ENCODE measurements around the gene SCYL3.

DNA sequence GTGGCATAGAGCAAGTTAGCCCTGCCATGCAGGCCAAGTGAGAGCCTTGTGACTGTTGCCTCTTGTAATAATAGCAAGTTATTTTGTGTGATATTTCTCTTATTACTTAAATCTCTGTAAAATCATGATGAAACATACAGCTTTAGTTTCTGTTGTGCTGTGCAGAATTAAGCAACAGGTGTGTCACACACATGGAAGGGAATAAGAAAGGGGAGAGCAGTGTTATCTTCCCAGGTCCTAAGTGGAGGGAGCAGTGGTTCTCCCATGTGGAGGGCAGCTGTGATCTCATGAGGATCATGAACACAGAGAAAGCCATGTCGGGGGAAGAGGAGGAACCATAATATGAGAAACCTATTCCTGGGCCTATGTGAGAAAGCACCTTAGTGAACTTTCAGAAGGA lies 25.2 kb upstream of the SCYL3 start:
- TF ChIP-seq, protein P1, sequence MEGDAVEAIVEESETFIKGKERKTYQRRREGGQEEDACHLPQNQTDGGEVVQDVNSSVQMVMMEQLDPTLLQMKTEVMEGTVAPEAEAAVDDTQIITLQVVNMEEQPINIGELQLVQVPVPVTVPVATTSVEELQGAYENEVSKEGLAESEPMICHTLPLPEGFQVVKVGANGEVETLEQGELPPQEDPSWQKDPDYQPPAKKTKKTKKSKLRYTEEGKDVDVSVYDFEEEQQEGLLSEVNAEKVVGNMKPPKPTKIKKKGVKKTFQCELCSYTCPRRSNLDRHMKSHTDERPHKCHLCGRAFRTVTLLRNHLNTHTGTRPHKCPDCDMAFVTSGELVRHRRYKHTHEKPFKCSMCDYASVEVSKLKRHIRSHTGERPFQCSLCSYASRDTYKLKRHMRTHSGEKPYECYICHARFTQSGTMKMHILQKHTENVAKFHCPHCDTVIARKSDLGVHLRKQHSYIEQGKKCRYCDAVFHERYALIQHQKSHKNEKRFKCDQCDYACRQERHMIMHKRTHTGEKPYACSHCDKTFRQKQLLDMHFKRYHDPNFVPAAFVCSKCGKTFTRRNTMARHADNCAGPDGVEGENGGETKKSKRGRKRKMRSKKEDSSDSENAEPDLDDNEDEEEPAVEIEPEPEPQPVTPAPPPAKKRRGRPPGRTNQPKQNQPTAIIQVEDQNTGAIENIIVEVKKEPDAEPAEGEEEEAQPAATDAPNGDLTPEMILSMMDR (conservative IDR thresholded peaks at IDR 0.05 in 1 of 2, IDR thresholded peaks at IDR 0.05 in 1 of 2; ENCODE audit: low read depth in 1 of 2, low read length in 2 of 2) = no peak
- TF ChIP-seq EZH2 (IDR thresholded peaks at IDR 0.05; ENCODE audit: low read length, missing control alignments) = no peak
